ENCODE data around the gene AHRR.

Gene AHRR

DNA sequence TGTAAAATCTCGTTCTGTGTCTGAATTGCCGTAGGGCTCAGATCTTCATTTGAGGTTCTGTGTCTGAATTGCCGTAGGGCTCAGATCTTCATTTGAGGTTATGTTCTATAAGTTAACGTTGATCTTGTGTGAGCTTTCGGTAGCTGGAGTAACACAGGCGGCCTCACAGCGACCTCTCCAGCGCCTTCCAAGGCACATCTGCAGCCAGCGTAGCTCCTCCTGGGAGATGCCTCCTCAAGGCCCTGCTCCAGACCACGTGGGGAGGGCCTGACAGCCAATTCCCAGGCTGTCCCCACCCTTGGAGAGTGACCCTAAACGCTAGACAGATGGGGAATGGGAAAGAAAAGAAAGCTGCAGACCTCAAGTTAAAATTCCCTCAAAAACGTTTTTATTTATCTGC is 8.7 kb upstream of the AHRR start:
- TF ChIP-seq, protein P1, sequence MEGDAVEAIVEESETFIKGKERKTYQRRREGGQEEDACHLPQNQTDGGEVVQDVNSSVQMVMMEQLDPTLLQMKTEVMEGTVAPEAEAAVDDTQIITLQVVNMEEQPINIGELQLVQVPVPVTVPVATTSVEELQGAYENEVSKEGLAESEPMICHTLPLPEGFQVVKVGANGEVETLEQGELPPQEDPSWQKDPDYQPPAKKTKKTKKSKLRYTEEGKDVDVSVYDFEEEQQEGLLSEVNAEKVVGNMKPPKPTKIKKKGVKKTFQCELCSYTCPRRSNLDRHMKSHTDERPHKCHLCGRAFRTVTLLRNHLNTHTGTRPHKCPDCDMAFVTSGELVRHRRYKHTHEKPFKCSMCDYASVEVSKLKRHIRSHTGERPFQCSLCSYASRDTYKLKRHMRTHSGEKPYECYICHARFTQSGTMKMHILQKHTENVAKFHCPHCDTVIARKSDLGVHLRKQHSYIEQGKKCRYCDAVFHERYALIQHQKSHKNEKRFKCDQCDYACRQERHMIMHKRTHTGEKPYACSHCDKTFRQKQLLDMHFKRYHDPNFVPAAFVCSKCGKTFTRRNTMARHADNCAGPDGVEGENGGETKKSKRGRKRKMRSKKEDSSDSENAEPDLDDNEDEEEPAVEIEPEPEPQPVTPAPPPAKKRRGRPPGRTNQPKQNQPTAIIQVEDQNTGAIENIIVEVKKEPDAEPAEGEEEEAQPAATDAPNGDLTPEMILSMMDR (IDR thresholded peaks at IDR 0.05; ENCODE audit: poor library complexity, severe bottlenecking), result no peak
- DNase-seq (ENCODE audit: low spot score), result no peak
- no peak for ATAC-seq (ENCODE audit: low read depth)
- H3K27me3 ChIP-seq (ENCODE audit: insufficient read depth, poor library complexity, severe bottlenecking), result no peaks in the 10 kb centered on the region
- no peaks in the 10 kb centered on the region for H3K9me3 ChIP-seq (ENCODE audit: severe bottlenecking)
- H3K4me1 ChIP-seq (ENCODE audit: insufficient read depth, poor library complexity, severe bottlenecking), result peaks cover 8% of the 10 kb centered on the region
- H3K4me3 ChIP-seq (ENCODE audit: severe bottlenecking), result no peak overlapping the region
- peaks cover 54% of the 10 kb centered on the region for H3K36me3 ChIP-seq (ENCODE audit: low read depth)
- no peak overlapping the region for H3K27ac ChIP-seq (ENCODE audit: poor library complexity, severe bottlenecking)

DNA sequence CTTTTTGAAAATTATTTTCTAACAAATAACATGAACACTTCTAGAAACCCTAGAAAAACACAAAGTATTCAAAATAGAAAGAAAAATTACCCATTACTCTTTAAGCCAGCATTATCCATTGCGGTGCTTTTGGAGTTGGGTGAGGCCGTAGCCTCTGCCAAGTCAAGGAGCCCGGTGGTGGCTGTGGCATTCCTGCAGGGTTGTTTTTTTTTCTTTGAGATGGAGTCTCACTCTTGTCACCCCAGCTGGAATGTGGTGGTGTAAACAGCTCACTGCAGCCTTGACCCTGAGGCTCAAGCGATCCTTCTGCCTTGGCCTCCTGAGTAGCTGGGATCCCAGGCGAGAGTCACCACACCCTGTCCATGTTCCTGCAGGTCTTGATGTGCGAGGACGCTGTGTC is 8.2 kb upstream of the AHRR start:
- no peak for ATAC-seq (ENCODE audit: low read depth)
- peaks cover 4% of the 10 kb centered on the region for H3K4me1 ChIP-seq (ENCODE audit: insufficient read depth, poor library complexity, severe bottlenecking)
- no peak for DNase-seq (ENCODE audit: low spot score)
- TF ChIP-seq, protein P1 (IDR thresholded peaks at IDR 0.05; ENCODE audit: poor library complexity, severe bottlenecking), result no peak
- H3K9me3 ChIP-seq (ENCODE audit: severe bottlenecking), result no peaks in the 10 kb centered on the region
- no peak overlapping the region for H3K27ac ChIP-seq (ENCODE audit: poor library complexity, severe bottlenecking)
- no peaks in the 10 kb centered on the region for H3K27me3 ChIP-seq (ENCODE audit: insufficient read depth, poor library complexity, severe bottlenecking)
- H3K36me3 ChIP-seq (ENCODE audit: low read depth), result peaks cover 50% of the 10 kb centered on the region
- H3K4me3 ChIP-seq (ENCODE audit: severe bottlenecking), result no peak overlapping the region

GRCh38 chr5:313806-314376 is 7.6 kb upstream of the AHRR start:
- ATAC-seq (ENCODE audit: low read depth), result no peak
- peak; percentile 63 for DNase-seq (ENCODE audit: low spot score)
- Histone ChIP-seq H3K4me3 (ENCODE audit: severe bottlenecking) (no peak overlapping the region), H3K9me3 (ENCODE audit: severe bottlenecking) (no peaks in the 10 kb centered on the region), H3K36me3 (ENCODE audit: low read depth) (peaks cover 44% of the 10 kb centered on the region), H3K27me3 (ENCODE audit: insufficient read depth, poor library complexity, severe bottlenecking) (peaks cover 3% of the 10 kb centered on the region), H3K27ac (ENCODE audit: poor library complexity, severe bottlenecking) (no peak overlapping the region), H3K4me1 (ENCODE audit: insufficient read depth, poor library complexity, severe bottlenecking) (no peaks in the 10 kb centered on the region)
- TF ChIP-seq, protein P1 (IDR thresholded peaks at IDR 0.05; ENCODE audit: poor library complexity, severe bottlenecking), result no peak

- no peak for ATAC-seq (ENCODE audit: low read depth)
- Histone ChIP-seq H3K4me1 (ENCODE audit: insufficient read depth, poor library complexity, severe bottlenecking) (no peaks in the 10 kb centered on the region), H3K4me3 (ENCODE audit: severe bottlenecking) (no peak overlapping the region), H3K9me3 (ENCODE audit: severe bottlenecking) (no peaks in the 10 kb centered on the region), H3K36me3 (ENCODE audit: low read depth) (peaks cover 40% of the 10 kb centered on the region), H3K27me3 (ENCODE audit: insufficient read depth, poor library complexity, severe bottlenecking) (peaks cover 13% of the 10 kb centered on the region), H3K27ac (ENCODE audit: poor library complexity, severe bottlenecking) (no peak overlapping the region)
- no peak for DNase-seq (ENCODE audit: low spot score)
- TF ChIP-seq, protein P1 (IDR thresholded peaks at IDR 0.05; ENCODE audit: poor library complexity, severe bottlenecking), result no peak
These were observed 6.6 kb upstream of the AHRR start for GRCh38 chr5:314676-315487.

All from RWPE2 (cell line).